ENCODE results near the gene ORC3. TPM values are rescaled to one million over a fixed set of nuclear protein-coding genes. Genes with fewer than 3 reads are reported as not detected.

ORC3 gene
- 1 to 10 TPM; 8.1 to 8.5 TPM for polyA plus RNA-seq

DNA sequence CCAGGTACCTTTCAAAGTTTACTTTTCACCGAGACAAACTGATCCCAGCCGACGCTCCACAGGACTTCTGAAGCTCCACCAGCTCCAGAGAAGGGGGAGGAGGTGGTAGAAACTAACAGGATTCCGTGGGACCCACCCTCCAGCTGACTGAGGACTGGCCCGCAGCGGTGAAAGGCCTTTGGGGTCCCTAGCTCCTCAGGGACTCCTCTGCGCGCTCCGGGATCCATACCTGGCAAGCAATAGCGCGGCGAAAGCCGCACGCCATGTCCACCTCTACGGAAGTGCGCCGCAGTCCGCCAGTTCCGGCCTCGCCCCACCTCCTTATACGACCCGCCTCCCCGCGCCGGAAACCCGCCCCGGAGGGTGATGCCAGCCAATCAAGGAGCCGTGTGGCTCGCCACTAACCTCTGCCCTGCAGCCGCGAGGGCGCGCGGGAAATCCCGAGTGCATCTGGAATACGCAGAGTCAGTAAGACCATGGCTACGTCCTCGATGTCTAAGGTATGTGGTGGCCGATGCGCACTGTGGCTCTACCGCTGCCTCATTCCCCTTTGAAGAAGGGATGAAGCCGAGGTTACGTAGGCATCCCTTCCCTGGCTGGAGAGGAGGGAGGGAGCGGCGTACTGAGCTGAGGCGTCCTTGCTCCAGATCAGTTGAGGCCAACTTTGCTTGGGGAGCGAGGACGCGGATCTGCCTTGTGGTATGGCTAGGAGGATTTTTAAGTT lies at the start of gene ORC3, which contains the start of gene RARS2:
ORC3 (plus strand) TSS at position 443 of the 724 bp plus-strand sequence; CDS start at position 477, 34 bp downstream.
RARS2 (minus strand) TSS at position 295 of the 724 bp plus-strand sequence; CDS start at position 265, 30 bp downstream.
- Histone ChIP-seq H3K4me3 (ENCODE audit: low read depth in 1 of 2, low read length in 2 of 2) (peak within 1 kb of the TSS; percentile 92 to 94), H3K9me3 (ENCODE audit: control insufficient read depth in 2 of 2, insufficient read depth in 1 of 2, low read depth in 1 of 2, low read length in 1 of 2) (no peaks in the 10 kb centered on the region), H3K27me3 (ENCODE audit: control insufficient read depth in 1 of 2, insufficient read depth in 2 of 2, low read length in 2 of 2) (no peaks in the 10 kb centered on the region), H3K4me1 (ENCODE audit: control insufficient read depth in 2 of 2, insufficient read depth in 2 of 2, low read length in 1 of 2) (no peaks in the 10 kb centered on the region), H3K36me3 (ENCODE audit: control insufficient read depth in 2 of 2, insufficient read depth in 2 of 2, low read length in 1 of 2) (no peaks in the 10 kb centered on the region), H3K27ac (ENCODE audit: low read depth in 2 of 2, low read length in 1 of 2) (peak within 1 kb of the TSS; percentile 81 to 92)
- WGBS, 2 donors: 0% methylated on average over 49 of the region's 49 CpGs

GRCh38 chr6:87540539-87540938 lies 49.4 kb upstream of the ORC3 start:
- WGBS, 2 donors: 75 to 85% methylated on average over 4 of the region's 4 CpGs
- peaks cover 0 to 11% of the 10 kb centered on the region in 2 donors for H3K36me3 ChIP-seq (ENCODE audit: control insufficient read depth in 2 of 2, insufficient read depth in 2 of 2, low read length in 1 of 2)
- no peak overlapping the region for H3K4me3 ChIP-seq (ENCODE audit: low read depth in 1 of 2, low read length in 2 of 2)
- H3K27ac ChIP-seq (ENCODE audit: low read depth in 2 of 2, low read length in 1 of 2): no peak overlapping the region
- H3K4me1 ChIP-seq (ENCODE audit: control insufficient read depth in 2 of 2, insufficient read depth in 2 of 2, low read length in 1 of 2): no peaks in the 10 kb centered on the region
- no peaks in the 10 kb centered on the region for H3K9me3 ChIP-seq (ENCODE audit: control insufficient read depth in 2 of 2, insufficient read depth in 1 of 2, low read depth in 1 of 2, low read length in 1 of 2)
- H3K27me3 ChIP-seq (ENCODE audit: control insufficient read depth in 1 of 2, insufficient read depth in 2 of 2, low read length in 2 of 2): no peaks in the 10 kb centered on the region

- H3K36me3 ChIP-seq (ENCODE audit: control insufficient read depth in 2 of 2, insufficient read depth in 2 of 2, low read length in 1 of 2): peaks cover 0 to 11% of the 10 kb centered on the region in 2 donors
- no peaks in the 10 kb centered on the region for H3K4me1 ChIP-seq (ENCODE audit: control insufficient read depth in 2 of 2, insufficient read depth in 2 of 2, low read length in 1 of 2)
- no peak overlapping the region for H3K4me3 ChIP-seq (ENCODE audit: low read depth in 1 of 2, low read length in 2 of 2)
- no peak overlapping the region for H3K27ac ChIP-seq (ENCODE audit: low read depth in 2 of 2, low read length in 1 of 2)
- no peaks in the 10 kb centered on the region for H3K27me3 ChIP-seq (ENCODE audit: control insufficient read depth in 1 of 2, insufficient read depth in 2 of 2, low read length in 2 of 2)
- no peaks in the 10 kb centered on the region for H3K9me3 ChIP-seq (ENCODE audit: control insufficient read depth in 2 of 2, insufficient read depth in 1 of 2, low read depth in 1 of 2, low read length in 1 of 2)
- WGBS, 2 donors: 93 to 97% methylated on average over 1 of the region's 1 CpG
Observed at GRCh38 chr6:87541041-87541440, 48.9 kb upstream of the ORC3 start.

DNA sequence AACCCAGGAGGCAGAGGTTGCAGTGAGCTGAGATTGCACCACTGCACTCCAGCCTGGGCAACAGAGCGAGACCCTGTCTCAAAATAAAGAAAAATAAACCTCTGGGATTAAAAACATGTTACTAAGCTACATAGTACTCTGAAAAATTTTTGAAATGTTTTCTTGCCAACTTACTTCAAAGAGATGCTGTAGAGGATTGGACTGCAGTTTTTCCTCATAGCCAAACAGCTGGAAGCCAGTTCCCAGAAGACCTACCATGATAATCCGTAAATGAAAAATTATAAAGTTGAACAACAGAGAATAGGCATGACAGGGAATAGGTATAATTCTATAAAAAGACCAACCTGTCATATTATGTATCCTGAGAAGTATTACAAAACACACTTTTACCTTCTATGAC lies 48.2 kb upstream of the ORC3 start:
- H3K36me3 ChIP-seq (ENCODE audit: control insufficient read depth in 2 of 2, insufficient read depth in 2 of 2, low read length in 1 of 2): peaks cover 0 to 11% of the 10 kb centered on the region in 2 donors
- no peak overlapping the region for H3K27ac ChIP-seq (ENCODE audit: low read depth in 2 of 2, low read length in 1 of 2)
- WGBS, 2 donors: 81 to 82% methylated on average over 2 of the region's 2 CpGs

GRCh38 chr6:87543696-87544473 lies 46.0 kb upstream of the ORC3 start:
- H3K27me3 ChIP-seq (ENCODE audit: control insufficient read depth in 1 of 2, insufficient read depth in 2 of 2, low read length in 2 of 2): no peaks in the 10 kb centered on the region
- 95 to 96% methylated on average over 4 of the region's 4 CpGs for WGBS, 2 donors
- H3K36me3 ChIP-seq (ENCODE audit: control insufficient read depth in 2 of 2, insufficient read depth in 2 of 2, low read length in 1 of 2): peaks cover 0 to 11% of the 10 kb centered on the region in 2 donors
- H3K27ac ChIP-seq (ENCODE audit: low read depth in 2 of 2, low read length in 1 of 2): no peak overlapping the region
- no peaks in the 10 kb centered on the region for H3K9me3 ChIP-seq (ENCODE audit: control insufficient read depth in 2 of 2, insufficient read depth in 1 of 2, low read depth in 1 of 2, low read length in 1 of 2)
- no peaks in the 10 kb centered on the region for H3K4me1 ChIP-seq (ENCODE audit: control insufficient read depth in 2 of 2, insufficient read depth in 2 of 2, low read length in 1 of 2)
- H3K4me3 ChIP-seq (ENCODE audit: low read depth in 1 of 2, low read length in 2 of 2): no peak overlapping the region

More for the DNA sequence above, 48.2 kb upstream of the ORC3 start:
- Histone ChIP-seq H3K4me3 (ENCODE audit: low read depth in 1 of 2, low read length in 2 of 2) (no peak overlapping the region), H3K9me3 (ENCODE audit: control insufficient read depth in 2 of 2, insufficient read depth in 1 of 2, low read depth in 1 of 2, low read length in 1 of 2) (no peaks in the 10 kb centered on the region), H3K27me3 (ENCODE audit: control insufficient read depth in 1 of 2, insufficient read depth in 2 of 2, low read length in 2 of 2) (no peaks in the 10 kb centered on the region), H3K4me1 (ENCODE audit: control insufficient read depth in 2 of 2, insufficient read depth in 2 of 2, low read length in 1 of 2) (no peaks in the 10 kb centered on the region)

DNA sequence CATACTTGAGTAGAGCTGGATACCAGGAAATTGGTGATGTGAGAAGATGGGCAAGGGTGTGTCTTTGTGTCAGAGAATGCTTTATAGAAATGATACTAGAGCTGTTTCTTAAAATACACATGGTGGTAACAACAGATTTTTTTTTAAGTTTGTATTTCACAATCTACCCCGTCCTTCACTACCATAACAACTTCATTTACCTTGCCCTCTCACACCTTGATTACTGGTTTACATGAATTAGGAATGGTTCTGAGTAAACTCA lies 45.5 kb upstream of the ORC3 start:
- no peaks in the 10 kb centered on the region for H3K4me1 ChIP-seq (ENCODE audit: control insufficient read depth in 2 of 2, insufficient read depth in 2 of 2, low read length in 1 of 2)
- H3K36me3 ChIP-seq (ENCODE audit: control insufficient read depth in 2 of 2, insufficient read depth in 2 of 2, low read length in 1 of 2): peaks cover 0 to 11% of the 10 kb centered on the region in 2 donors
- H3K9me3 ChIP-seq (ENCODE audit: control insufficient read depth in 2 of 2, insufficient read depth in 1 of 2, low read depth in 1 of 2, low read length in 1 of 2): no peaks in the 10 kb centered on the region
- no peak overlapping the region for H3K27ac ChIP-seq (ENCODE audit: low read depth in 2 of 2, low read length in 1 of 2)
- H3K27me3 ChIP-seq (ENCODE audit: control insufficient read depth in 1 of 2, insufficient read depth in 2 of 2, low read length in 2 of 2): no peaks in the 10 kb centered on the region
- whole genome bisulfite sequencing, 2 donors: 91 to 94% methylated on average over 1 of the region's 1 CpG
- H3K4me3 ChIP-seq (ENCODE audit: low read depth in 1 of 2, low read length in 2 of 2): no peak overlapping the region

DNA sequence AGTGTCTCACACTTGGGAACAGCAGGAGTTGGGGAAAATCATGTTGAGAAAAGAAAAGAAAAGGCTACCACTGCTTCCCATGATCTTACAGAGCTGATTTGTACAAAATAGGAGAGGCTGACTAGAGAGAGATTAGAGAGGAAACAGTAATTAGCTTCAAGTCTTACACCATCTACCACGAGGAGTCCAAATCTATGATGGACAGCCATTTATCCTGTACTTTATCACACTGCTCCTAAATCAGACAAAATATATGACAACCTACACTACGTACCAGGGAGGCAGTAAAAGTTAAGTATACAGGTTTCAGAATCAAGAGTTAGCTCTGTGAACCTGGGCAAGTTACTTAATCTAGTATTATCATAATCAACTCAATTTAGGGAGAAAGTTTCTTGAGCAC lies 38.1 kb upstream of the ORC3 start:
- H3K9me3 ChIP-seq (ENCODE audit: control insufficient read depth in 2 of 2, insufficient read depth in 1 of 2, low read depth in 1 of 2, low read length in 1 of 2): no peaks in the 10 kb centered on the region
- WGBS, 2 donors: 77 to 90% methylated on average over 2 of the region's 2 CpGs
- H3K4me3 ChIP-seq (ENCODE audit: low read depth in 1 of 2, low read length in 2 of 2): no peak overlapping the region
- H3K27ac ChIP-seq (ENCODE audit: low read depth in 2 of 2, low read length in 1 of 2): no peak overlapping the region
- peaks cover 0 to 4% of the 10 kb centered on the region in 2 donors for H3K36me3 ChIP-seq (ENCODE audit: control insufficient read depth in 2 of 2, insufficient read depth in 2 of 2, low read length in 1 of 2)
- H3K4me1 ChIP-seq (ENCODE audit: control insufficient read depth in 2 of 2, insufficient read depth in 2 of 2, low read length in 1 of 2): no peaks in the 10 kb centered on the region
- no peaks in the 10 kb centered on the region for H3K27me3 ChIP-seq (ENCODE audit: control insufficient read depth in 1 of 2, insufficient read depth in 2 of 2, low read length in 2 of 2)

GRCh38 chr6:87553159-87553765 lies 36.7 kb upstream of the ORC3 start:
- no peaks in the 10 kb centered on the region for H3K9me3 ChIP-seq (ENCODE audit: control insufficient read depth in 2 of 2, insufficient read depth in 1 of 2, low read depth in 1 of 2, low read length in 1 of 2)
- H3K27ac ChIP-seq (ENCODE audit: low read depth in 2 of 2, low read length in 1 of 2): no peak overlapping the region
- H3K36me3 ChIP-seq (ENCODE audit: control insufficient read depth in 2 of 2, insufficient read depth in 2 of 2, low read length in 1 of 2): peaks cover 0 to 4% of the 10 kb centered on the region in 2 donors
- no peak overlapping the region for H3K4me3 ChIP-seq (ENCODE audit: low read depth in 1 of 2, low read length in 2 of 2)
- H3K4me1 ChIP-seq (ENCODE audit: control insufficient read depth in 2 of 2, insufficient read depth in 2 of 2, low read length in 1 of 2): no peaks in the 10 kb centered on the region
- WGBS, 2 donors: 88 to 93% methylated on average over 4 of the region's 4 CpGs
- no peaks in the 10 kb centered on the region for H3K27me3 ChIP-seq (ENCODE audit: control insufficient read depth in 1 of 2, insufficient read depth in 2 of 2, low read length in 2 of 2)

- Histone ChIP-seq H3K4me1 (ENCODE audit: control insufficient read depth in 2 of 2, insufficient read depth in 2 of 2, low read length in 1 of 2) (no peaks in the 10 kb centered on the region), H3K36me3 (ENCODE audit: control insufficient read depth in 2 of 2, insufficient read depth in 2 of 2, low read length in 1 of 2) (peaks cover 0 to 4% of the 10 kb centered on the region in 2 donors)
Observed at GRCh38 chr6:87555506-87555905, 34.4 kb upstream of the ORC3 start.

More at GRCh38 chr6:87555506-87555905, 34.4 kb upstream of the ORC3 start:
- H3K27ac ChIP-seq (ENCODE audit: low read depth in 2 of 2, low read length in 1 of 2): no peak overlapping the region
- H3K9me3 ChIP-seq (ENCODE audit: control insufficient read depth in 2 of 2, insufficient read depth in 1 of 2, low read depth in 1 of 2, low read length in 1 of 2): no peaks in the 10 kb centered on the region
- H3K4me3 ChIP-seq (ENCODE audit: low read depth in 1 of 2, low read length in 2 of 2): no peak overlapping the region
- H3K27me3 ChIP-seq (ENCODE audit: control insufficient read depth in 1 of 2, insufficient read depth in 2 of 2, low read length in 2 of 2): no peaks in the 10 kb centered on the region
